Measurements from ENCODE around the gene RNH1.

Gene RNH1

DNA sequence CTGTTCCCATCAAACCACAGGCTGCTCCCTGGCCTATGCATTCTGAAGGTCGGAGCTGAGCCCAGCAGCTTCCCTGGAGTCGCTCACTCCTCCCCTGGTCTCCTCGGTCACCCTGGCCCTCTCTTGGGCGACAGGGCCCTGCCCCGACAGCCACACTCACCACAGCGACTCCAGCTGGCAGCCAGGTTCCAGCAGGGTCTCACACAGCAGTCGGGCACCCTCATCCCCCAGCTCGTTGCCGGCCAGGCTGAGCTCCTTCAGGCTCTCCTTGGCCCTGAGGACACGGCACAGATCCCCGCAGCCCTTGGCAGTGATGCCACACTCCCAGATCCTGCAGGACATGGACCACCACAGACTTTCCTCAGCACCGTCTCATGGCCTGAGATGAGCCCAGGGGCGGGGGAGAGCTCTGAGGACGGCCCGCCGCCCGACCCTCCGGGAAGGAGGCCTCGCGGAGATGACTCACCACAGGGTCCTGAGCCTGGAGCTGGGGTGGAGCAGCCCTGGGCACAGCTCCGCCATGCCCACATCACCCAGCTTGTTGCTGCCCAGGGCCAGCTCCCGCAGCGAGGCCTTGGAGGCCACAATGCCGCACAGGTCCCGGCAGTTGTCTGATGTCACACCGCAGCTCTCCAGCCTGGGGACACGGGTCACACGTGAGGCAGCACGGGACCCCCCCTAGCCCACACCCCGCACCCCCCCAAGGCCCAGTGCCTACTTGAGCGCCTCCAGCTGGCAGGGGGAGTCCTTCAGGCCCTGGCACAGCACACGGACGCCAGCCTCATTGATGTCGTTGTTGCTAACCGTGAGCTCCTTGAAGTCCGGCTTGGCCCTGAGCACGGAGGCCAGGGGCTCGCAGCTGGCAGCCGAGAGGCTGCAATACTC is 8.5 kb downstream of the RNH1 start:
- no peak for DNase-seq

DNA sequence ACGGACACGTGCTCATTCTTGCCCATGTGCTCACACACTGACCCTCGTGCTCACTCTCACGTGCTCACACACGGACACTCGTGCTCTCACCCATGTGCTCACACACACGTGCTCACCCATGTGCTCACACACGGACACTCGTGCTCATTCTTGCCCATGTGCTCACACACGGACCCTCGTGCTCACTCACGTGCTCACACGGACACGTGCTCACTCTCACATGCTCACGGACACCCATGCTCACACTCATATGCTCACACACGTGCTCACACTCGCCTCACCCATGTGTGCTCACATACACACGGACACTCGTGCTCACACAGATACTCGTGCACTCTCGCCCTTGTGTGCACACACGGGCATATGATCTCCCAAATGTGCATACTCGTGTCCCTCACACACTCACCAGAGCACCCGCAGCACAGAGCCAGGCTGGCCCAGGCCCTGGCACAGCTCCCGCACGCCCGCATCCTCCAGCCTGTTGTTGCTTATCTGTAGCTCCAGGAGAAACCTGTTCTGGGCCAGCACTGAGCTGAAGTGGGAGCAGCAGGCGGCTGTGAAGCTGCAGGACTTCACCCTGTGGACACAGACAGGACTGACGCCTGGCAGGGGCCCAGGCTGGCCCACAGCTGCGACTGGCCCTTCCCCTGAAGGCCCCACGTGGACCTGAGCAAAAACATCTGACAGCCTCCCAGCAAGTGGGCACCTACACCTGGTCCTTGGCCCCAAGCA is 9.3 kb downstream of the RNH1 start:
- no peak for DNase-seq

DNA sequence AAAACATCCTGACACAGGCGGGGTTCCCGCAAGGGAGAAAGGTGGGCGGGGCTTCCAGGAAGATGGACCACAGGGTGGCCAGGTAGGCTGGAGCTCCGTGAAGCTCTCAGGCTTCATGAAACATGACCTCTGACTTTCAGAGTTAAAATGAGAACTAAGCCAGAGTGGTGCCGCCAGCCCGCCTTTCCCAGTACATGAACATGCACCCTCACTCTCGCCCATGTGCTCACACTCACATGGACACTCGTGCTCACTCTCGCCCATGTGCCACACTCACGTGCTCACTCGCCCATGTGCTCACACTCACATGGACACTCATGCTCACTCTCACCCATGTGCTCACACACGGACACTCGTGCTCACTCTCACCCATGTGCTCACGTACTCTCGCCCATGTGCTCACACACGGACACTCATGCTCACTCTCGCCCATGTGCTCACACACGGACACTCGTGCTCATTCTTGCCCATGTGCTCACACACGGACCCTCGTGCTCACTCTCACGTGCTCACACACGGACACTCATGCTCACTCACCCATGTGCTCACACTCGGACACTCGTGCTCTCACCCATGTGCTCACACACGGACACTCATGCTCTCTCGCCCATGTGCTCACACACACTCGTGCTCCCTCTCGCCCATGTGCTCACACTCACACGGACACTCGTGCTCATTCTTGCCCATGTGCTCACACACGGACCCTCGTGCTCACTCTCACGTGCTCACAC is 10.0 kb downstream of the RNH1 start:
- no peak for DNase-seq

DNA sequence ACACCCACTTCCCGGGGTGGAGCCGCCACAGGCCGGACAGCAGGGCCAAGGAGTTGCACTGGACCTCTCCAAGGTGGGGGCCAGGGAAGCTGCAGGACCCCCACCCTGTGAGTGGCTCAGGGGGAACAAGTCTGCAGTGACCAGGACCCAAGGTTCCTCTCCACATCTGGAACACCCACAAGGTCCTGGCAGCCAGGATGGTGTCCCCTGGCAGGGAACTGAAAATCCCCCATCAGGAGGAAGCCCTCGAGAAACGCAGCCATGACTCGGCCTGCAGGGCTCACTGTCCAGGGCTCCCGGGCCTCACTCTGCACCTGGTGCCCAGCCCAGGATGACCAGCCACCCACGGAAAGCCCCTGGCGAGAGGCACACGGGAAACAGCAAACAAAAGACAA is 11.5 kb downstream of the RNH1 start:
- no peak for DNase-seq

DNA sequence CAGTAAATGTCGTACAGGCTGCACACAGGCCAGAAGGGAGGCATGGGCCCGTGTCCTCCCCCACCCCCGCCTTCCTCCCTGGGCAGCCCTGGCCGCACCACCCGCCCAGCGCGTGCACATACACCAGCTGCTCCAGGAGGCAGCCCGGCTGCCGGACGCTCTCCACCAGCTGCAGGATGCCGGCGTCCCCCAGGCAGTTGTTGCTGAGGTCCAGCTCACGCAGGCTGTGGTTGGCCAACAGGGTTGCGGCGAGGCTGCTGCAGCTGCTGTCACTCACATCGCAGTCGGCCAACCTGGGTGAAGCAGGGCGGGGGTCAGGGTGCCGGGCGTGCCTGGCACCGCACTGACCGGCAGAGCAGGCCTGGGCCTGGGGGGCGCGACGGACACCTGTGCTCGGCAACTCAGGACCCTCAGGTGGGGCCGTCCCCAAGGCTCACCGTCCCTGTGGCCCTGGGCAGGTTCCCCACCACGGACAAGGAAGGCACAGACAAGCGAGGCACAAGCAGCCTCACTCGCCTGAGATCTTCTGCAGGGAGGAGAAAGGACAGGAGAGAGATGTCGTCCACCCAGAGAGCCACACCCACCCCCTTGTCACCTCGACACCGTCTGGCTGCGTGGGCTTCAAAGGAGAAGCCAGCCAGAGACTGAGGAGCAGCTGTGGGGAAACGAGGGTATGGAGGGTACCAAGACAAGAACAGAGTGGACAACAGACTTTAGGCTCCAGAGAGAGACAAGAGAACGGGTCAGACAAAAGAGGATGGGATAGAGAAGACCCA is 12.1 kb downstream of the RNH1 start:
- no peak for DNase-seq

DNA sequence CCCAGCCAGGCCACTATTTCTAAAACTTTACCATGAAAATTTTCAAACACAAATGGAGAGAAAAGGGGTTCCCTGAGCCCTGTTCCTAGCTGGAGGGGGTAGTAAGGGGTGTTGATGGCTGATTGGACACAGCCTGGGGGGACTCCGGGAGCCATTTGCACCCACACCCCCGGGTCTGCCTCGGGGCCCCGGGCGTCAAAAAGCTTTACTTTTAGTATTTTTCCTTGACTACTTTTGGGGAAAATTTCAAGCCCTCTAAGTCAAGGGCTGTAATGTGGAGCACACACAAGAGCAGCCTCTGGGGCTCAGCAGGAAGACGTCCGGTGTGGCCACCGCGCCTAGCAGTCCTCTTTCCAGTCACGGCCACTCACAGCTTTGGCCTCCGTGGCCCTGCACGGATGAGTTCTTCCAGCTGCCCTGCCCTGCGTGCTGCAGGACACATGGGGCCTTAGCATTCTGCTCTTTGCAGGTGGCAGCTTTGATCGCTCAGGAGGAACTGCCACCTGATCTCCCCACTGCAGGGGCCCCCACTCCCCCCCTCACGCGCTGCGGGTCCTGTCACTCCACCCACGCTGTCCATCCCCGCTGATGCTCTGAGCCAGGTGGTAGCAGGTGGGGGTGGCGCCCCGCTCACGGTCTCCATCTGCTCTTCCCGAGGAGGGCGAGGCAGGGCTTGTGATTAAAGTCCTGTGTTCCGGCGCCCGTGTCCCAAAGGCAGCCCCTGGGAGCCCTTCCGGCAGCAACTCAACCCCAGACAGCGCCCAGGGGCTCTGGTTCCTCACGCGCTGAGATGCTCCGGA is 14.4 kb downstream of the RNH1 start:
- no peak for DNase-seq

DNA sequence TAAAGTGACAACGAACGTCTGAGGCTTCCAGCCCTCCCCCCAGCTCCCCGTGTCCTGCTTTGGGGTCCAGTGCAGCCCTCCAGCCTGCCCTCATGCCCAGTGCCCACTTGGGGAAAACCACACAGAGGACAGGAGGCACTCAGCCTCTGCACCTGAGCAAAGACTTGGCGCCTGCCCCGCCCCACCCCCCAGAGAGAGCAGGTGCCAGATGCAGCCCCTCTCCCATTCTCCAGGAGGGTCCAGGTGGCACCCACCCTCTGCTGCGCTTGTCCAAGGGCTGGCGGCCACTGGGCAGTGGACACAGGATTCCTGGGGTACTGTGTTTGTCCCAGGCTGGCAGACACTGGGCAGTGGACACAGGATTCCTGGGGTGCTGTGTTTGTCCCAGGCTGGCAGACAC is 15.7 kb downstream of the RNH1 start:
- no peak for DNase-seq

DNA sequence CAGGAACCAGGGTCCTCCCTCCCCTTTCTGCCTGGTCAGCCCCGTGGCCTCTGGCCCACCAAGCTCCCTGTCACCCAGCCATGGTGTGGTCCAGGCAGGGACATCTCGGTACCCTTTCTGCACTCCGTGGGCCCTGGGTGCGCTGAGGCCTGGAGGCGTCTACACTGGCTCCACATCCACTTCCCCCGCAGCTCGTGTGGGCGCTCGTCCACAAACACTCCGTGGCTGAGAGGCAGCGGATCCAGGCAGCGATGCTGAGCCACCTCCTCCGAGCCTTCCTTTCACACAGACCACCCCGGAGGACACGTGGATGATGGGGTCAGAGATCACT is 16.1 kb downstream of the RNH1 start:
- DNase-seq, result no peak

DNA sequence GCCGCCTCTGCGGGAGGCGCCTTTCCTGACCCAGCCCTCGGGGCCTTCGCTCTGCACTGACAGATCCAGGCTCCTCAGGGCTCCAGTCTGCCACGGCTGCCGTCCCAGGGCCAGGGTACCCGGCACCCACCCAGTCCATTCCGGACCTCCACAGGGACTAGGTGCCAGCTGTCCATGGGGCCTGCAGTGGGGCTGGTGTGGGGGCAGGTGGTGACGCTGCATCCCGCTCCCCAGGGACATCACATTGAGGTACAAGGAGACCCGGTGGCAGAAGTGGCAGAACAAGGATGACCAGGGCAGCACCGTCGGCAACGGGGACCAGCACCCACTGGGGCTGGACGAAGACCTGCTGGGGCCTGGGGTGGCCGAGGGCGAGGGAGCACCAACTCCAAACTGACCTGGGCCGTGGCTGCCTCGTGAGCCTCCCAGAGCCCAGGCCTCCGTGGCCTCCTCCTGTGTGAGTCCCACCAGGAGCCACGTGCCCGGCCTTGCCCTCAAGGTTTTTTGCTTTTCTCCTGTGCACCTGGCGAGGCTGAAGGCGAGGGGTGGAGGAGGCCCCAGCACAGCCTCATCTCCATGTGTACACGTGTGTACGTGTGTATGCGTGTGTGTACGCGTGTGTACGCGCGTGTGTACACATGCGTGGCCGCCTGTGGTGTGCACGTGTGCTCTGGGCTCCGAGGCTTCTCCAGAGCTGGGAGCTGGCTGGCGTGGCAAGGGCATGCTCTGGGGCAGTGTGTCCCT is 16.7 kb downstream of the RNH1 start:
- no peak for DNase-seq

DNA sequence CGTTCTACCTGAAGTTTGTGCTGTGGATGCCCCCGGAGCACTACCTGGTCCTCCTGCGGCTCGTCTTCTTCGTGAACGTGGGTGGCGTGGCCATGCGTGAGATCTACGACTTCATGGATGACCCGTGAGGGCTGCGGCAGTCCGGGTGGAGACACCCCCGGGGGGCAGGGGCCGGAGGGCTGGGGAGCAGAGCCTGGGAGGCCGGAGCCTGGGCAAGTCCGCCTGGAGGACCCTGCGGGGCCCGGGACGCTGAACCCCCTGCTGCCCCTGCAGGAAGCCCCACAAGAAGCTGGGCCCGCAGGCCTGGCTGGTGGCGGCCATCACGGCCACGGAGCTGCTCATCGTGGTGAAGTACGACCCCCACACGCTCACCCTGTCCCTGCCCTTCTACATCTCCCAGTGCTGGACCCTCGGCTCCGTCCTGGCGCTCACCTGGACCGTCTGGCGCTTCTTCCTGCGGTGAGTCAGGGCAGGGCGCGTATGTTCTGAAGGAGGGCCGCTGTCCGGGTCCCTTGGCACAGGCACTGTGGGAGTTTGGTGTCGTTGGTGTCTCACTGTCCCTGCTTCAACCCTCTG is 17.3 kb downstream of the RNH1 start:
- DNase-seq, result no peak

DNA sequence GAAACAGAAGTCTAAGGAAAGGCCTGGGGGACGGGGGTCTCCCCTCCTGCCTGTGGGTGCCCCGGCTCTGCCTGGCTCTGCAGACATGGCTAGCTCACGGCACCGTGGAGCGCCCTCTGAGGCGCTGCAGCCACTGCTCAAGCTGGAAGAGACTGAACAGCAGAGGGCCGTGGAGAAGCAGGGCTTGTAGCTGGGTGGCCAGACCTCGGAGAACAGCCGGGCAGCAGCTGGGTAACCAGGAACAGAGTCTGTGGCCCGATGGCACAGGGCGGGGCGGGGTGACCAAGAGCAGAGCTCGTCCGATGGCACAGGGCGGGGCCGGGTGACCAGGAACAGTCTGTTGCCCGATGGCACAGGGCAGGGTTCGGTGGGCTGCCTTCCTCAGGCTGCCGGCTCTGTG is 18.1 kb downstream of the RNH1 start:
- DNase-seq, result no peak

DNA sequence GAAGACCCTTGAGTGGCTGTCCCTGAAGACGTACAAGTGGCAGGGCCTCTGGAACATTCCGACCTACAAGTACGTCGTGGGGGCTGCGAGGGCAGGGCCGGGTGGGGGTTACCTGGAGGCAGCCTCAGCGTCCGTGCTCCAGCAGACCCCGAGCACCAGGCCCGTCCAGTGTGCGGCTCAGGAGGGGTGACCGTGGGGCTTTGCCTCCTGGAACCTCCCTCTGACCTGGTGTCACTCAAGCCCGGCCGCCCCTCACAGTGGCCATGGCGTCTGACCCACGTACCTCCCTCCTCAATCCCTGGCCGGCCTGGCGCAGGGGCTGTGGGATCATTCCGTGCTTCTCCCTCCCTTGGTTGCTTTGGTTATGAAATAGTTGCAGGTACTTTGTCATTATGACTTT is 18.5 kb downstream of the RNH1 start:
- DNase-seq, result no peak

DNA sequence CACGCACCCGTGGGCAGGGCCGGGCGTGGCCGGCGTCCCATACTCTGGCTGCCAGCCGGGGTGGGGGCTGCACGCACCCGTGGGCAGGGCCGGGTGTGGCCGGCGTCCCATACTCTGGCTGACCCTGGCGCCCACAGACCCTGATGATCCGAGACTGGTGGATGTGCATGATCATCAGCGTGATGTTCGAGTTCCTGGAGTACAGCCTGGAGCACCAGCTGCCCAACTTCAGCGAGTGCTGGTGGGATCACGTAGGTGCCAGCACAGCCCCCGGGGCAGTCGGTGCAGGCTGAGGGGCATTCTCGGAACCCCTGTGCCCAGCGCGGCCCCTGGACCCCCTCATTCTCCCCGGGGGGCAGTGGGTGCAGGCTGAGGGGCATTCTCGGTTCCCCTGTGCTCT is 19.0 kb downstream of the RNH1 start:
- no peak for DNase-seq

DNA sequence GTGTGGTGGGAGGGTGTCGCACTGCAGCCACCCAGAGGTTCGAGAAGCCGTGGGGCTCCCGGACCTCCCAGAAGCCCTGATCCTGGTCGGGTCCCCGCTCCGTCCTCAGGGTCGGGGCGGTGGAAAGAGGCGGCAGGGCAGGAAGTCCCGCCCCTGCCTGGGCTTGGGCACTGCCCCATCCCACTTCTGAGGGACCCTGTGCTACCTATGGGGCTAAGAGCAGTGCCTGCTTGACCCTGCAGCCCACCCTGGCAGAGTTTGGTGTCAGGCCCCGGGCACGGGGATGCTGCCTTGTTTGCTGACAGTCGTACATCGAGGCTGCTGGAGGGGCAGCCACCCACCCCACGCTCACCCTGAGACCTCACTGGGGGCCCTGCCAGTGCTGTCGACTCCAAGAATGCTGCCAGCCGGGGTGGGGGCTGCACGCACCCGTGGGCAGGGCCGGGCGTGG is 19.4 kb downstream of the RNH1 start:
- no peak for DNase-seq

DNA sequence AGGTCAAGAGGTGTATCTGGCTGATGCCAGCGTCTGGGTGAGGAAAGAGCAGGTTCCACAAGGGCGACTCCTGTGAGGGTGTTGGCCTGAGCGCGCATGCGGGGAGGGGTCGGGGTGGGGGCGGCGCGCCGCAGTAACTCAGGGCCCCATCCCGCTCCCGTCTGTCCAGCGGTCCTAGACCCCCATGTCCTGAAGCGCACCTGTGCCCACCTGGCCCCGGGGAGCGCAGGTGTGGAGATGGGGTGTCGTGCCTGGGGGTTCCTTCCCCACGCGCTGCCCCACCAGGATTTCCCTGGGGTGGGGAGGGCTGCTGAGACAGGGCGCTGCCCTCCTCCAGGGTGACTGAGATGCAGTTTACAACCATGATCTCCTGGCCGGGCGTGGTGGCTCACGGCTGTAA is 20.9 kb downstream of the RNH1 start:
- DNase-seq, result no peak

DNA sequence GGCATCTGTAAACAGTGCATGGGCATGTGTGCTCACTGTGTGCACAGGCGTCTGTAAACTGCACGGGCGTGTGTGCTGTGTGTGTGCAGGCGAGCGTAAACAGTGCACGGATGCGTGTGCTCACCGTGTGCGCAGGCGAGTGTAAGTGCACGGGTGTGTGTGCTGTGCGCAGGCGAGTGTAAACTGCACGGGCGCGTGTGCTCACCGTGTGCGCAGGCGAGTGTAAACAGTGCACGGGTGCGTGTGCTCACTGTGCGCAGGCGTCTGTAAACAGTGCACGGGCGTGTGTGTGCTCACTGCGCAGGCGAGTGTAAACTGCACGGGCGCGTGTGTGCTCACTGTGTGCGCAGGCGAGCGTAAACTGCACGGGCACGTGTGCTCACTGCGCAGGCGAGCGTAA is 22.4 kb downstream of the RNH1 start:
- DNase-seq, result no peak

DNA sequence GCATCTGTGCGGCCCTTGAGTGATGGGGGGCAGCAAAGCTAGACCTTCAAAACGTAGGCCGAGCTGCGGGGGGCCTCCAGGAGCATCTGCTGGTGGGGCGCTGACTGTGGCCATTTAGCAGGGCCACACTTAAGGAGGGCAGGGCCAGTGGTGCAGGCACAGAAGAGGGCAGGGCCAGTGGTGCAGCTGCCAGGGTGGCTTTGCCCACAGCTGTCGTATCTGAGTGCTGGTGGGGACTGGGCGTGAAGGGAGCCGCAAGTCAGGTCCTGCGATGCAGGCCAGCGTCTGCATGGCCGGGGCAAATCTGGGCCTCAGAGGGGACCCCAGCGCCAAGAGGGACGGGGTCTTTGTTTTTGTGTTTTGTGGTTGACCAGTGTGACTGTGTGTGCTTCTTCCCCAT is 27.7 kb downstream of the RNH1 start:
- DNase-seq, result no peak

DNA sequence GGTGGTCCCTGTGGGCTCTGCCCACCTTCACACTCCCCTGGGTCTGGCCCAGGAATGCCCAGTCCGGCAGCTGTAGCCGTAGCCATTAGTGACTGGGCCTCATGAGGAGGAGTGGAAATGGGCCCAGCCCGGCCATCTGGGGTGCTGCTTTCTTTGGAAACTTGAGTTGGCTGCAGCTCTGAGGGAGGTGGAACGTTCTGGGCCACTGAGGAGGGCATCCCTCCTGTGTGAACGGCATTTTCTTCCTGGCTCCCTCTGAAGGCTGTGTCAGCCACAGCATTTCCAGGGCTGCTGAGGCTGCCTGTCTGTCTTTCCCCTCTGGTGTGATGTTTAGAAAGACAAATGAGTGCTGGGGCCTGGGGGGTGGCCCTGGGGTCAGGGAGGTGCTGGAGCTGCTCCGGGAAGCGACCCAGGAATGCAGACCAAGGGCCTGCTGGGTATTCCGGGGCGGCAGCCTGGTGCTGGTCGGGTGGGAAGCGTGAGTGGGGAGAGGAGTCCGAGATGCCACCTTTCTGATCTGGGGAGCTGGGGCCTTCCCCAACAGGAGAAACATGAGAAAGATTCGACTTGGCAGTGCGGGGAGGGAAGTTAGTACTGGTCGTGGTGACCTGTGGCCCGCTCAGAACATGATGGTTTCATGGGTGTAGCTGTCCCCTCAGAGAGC is 29.9 kb downstream of the RNH1 start:
- no peak for DNase-seq

DNA sequence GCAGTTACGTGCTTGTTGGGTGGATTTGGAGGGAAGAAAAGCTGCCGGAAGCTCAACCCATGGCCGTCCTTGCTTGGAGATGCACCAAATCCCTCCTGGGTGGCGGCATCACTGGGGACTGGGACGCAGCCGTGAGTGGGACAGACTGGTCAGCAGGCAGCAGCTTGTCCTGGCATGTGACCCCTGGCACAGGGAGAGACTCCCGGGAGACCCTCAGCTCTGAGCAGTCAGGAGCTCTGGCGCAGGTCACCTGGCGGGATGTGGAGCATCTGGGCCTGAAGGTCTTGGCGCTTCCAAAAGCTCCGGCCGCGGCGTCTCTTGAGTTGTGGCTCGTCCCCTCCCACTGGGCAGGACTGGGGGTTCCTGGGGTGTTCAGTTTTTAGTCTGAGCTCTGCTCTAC is 30.6 kb downstream of the RNH1 start:
- no peak for DNase-seq

DNA sequence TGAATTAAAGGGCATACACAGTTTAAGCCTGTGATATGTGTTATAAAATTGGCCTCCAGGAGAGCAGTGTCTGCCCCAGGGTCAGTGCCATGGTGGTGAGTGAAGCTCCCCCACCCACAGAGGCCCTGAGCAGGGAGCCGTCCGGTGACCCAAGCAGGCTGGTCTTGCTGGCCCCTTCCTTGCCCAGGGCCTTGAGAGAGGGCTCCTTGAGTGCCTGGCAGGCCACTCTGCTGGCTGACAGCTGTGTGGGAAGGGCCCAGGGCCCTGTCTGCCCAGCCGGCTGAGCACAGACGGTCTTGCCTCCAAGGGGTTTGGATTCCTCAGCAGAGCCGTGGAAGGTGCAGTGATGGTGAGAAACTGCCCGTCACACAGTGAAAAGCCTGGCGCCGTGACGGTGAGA is 31.1 kb downstream of the RNH1 start:
- no peak for DNase-seq
